OCI-LY3 (cell line): Measurements from ENCODE around the gene TRIM25.

Experiments used
- EZH2phosphoT487 ChIP-seq: fragments of 200-600 bp; shearing (Covaris generic); IDR thresholded peaks from 2 replicates; pipeline ENCODE4 v1.6.1; 2018; ENCODE audit warnings: antibody characterized with exemption, mixed run types, low read depth
- TF ChIP-seq, protein P1 (sequence below): fragments of 200-600, 300-600 bp; sonication (generic); IDR thresholded peaks from 2 replicates; pipeline ENCODE4 v1.5.1; 2014; ENCODE audit warnings: antibody characterized with exemption, low read length, low read depth

DNA sequence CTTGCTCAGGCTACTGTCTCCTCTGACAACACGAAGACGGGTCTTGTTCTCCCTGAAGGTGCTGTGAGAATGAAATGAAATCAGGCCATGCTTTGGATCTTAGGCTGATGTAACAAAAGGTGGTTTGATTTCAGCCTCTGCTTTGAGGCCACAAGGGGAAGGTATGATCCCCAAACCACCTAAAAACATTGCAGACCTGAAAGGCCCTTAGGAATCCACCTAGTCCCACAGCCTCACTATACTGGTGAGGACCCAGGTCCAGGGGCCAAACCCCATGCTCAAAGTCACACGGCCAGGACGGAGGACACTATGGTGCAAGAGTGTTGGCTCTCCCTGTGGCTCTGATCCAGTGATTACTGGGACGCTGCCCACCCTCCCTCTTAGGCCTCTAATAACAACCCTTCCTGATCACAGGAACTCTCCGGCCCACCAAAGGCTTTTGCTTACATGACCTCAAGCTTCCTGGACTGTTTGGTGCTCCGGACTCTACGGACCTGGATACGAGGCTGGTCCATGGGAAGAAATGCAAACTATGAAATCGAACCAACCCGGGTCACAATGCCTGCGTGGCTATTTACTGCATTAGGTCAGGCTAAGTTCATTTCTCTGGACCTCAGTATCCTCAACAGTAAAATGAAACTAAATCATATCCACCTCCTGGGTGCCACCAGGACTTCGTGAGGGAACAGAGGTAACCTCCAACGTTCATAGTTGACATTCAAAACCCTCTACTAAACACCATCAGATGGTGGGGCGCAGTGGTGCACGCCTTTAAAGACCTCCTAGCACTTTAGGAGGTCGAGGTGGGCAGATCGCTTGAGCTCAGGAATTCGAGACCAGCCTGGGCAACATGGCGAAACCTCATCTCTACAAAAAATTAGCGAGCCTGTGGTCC lies 1.5 kb downstream of the TRIM25 start:
- TF ChIP-seq, protein P1, sequence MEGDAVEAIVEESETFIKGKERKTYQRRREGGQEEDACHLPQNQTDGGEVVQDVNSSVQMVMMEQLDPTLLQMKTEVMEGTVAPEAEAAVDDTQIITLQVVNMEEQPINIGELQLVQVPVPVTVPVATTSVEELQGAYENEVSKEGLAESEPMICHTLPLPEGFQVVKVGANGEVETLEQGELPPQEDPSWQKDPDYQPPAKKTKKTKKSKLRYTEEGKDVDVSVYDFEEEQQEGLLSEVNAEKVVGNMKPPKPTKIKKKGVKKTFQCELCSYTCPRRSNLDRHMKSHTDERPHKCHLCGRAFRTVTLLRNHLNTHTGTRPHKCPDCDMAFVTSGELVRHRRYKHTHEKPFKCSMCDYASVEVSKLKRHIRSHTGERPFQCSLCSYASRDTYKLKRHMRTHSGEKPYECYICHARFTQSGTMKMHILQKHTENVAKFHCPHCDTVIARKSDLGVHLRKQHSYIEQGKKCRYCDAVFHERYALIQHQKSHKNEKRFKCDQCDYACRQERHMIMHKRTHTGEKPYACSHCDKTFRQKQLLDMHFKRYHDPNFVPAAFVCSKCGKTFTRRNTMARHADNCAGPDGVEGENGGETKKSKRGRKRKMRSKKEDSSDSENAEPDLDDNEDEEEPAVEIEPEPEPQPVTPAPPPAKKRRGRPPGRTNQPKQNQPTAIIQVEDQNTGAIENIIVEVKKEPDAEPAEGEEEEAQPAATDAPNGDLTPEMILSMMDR: no peak
- TF ChIP-seq EZH2phosphoT487: no peak
